NK-92 (cell line): ENCODE measurements around the gene XYLT1.
"Not testable (repeated sequence)": the region's sequence is repeated elsewhere in the genome, so short reads cannot be mapped to it uniquely, and the experiment has no call there.

Experiments used
- DNase-seq: peaks from one replicate; lab custom pipeline; 2025; ENCODE audit not compliant: unreplicated experiment; lab: John Stamatoyannopoulos, UW

Gene XYLT1

GRCh38 chr16:17470908-17471718, at the start of gene XYLT1:
Gene XYLT1 (minus strand): TSS chr16:17470960. CDS start chr16:17470796, 164 bp downstream.
- DNase-seq: no peak

- DNase-seq: no peak
Observed at GRCh38 chr16:17520111-17520510, 49.4 kb upstream of the XYLT1 start.

GRCh38 chr16:17519101-17519955, 48.6 kb upstream of the XYLT1 start:
- DNase-seq: no peak

GRCh38 chr16:17518441-17518840, 47.7 kb upstream of the XYLT1 start:
- no peak for DNase-seq

GRCh38 chr16:17515421-17516210, 44.9 kb upstream of the XYLT1 start:
- no peak for DNase-seq

- no peak for DNase-seq
Observed at GRCh38 chr16:17512636-17513220, 42.0 kb upstream of the XYLT1 start.

GRCh38 chr16:17511340-17511739, 40.6 kb upstream of the XYLT1 start:
- no peak for DNase-seq

GRCh38 chr16:17510567-17510966, 39.8 kb upstream of the XYLT1 start:
- DNase-seq: no peak

- DNase-seq: no peak
Observed at GRCh38 chr16:17509194-17509593, 38.4 kb upstream of the XYLT1 start.

- no peak for DNase-seq
Observed at GRCh38 chr16:17508303-17508702, 37.5 kb upstream of the XYLT1 start.

- DNase-seq: not testable (repeated sequence)
Observed at GRCh38 chr16:17507516-17507915, 36.8 kb upstream of the XYLT1 start.

- DNase-seq: not testable (repeated sequence)
Observed at GRCh38 chr16:17505828-17506227, 35.1 kb upstream of the XYLT1 start.

GRCh38 chr16:17504050-17504449, 33.3 kb upstream of the XYLT1 start:
- no peak for DNase-seq

- no peak for DNase-seq
Observed at GRCh38 chr16:17503331-17503730, 32.6 kb upstream of the XYLT1 start.

GRCh38 chr16:17501321-17501720, 30.6 kb upstream of the XYLT1 start:
- DNase-seq: no peak

GRCh38 chr16:17499223-17499902, 28.6 kb upstream of the XYLT1 start:
- no peak for DNase-seq

GRCh38 chr16:17497648-17498047, 26.9 kb upstream of the XYLT1 start:
- DNase-seq: no peak

GRCh38 chr16:17496891-17497290, 26.1 kb upstream of the XYLT1 start:
- DNase-seq: no peak

GRCh38 chr16:17493012-17493411, 22.3 kb upstream of the XYLT1 start:
- no peak for DNase-seq

- DNase-seq: no peak
Observed at GRCh38 chr16:17491140-17491662, 20.4 kb upstream of the XYLT1 start.
